GM18502 (cell line): ENCODE data around the gene BTG3.

Source experiments
- ATAC-seq: cut with Tn5 transposase; IDR thresholded peaks from one replicate; pipeline ENCODE4 v1.9.1; 2021; ENCODE audit warnings: mild to moderate bottlenecking; ENCODE audit not compliant: unreplicated experiment, poor library complexity

Gene BTG3

GRCh38 chr21:17597680-17598079 is 15.0 kb downstream of the BTG3 start:
- peak; percentile 47 for ATAC-seq

DNA sequence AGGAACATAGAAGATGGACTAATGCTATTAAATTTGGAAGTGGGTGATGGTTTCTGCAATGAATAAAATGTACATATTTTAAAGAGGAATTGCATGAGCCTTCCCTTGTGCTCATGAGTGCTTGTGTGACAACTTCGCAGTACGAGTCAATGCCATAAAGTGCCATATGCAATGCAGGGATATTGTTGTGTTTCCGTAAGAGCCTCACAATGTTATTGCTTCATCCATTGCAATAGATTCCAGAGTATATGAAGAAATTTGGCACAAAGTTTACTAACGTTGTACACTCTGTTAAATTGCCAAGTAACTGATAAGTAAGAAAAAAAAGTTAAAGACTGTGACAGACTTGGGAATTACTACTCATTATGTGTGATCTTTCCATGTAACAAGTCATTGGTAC is 22.3 kb downstream of the BTG3 start:
- no peak for ATAC-seq

- no peak for ATAC-seq
Measured at GRCh38 chr21:17585875-17586450, 26.7 kb downstream of the BTG3 start.

GRCh38 chr21:17583898-17584297 is 28.8 kb downstream of the BTG3 start:
- no peak for ATAC-seq

- no peak for ATAC-seq
Measured at GRCh38 chr21:17580319-17580718, 32.4 kb downstream of the BTG3 start.

DNA sequence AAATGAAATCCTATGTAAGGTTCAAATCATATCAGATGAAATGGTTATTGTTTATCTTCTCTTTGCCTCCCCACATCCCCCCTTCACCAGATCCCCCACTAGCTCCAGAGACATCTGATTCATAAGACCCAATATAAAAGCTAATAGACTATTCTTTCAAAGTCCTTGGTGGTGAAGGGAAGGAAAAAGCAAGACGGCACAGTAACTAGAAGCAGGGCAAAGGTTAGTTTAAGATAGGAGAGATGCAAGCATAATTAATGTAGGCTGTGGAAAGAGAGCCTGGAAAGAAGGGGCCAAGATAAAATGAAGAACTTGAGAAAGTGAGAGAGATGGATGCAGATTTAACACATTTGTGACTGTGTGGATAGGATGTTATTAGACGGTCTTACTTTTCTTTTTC is 33.8 kb downstream of the BTG3 start:
- no peak for ATAC-seq

- no peak for ATAC-seq
Measured at GRCh38 chr21:17578162-17578561, 34.5 kb downstream of the BTG3 start.

- ATAC-seq, result no peak
Measured at GRCh38 chr21:17577701-17578100, 35.0 kb downstream of the BTG3 start.

- ATAC-seq, result no peak
Measured at GRCh38 chr21:17576080-17576835, 36.4 kb downstream of the BTG3 start.

DNA sequence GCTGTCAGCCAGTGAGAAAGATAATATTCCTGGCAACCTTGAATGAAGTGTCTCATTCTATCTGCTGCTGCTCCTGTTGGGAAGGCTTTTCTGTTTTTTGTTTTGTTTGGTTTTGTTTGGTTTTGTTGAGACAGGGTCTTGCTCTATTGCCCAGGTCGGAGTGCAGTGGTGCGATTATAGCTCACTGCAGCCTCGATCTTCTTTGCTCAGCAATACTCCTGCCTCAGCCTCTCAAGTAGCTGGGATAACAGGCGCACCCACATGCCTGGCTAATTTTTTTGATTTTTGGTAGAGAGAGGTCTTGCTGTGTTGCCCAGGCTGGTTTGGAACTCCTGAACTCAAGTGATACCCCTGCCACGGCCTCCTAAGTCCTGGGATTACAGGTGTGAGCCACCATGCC is 37.6 kb downstream of the BTG3 start:
- no peak for ATAC-seq

- ATAC-seq, result no peak
Measured at GRCh38 chr21:17572431-17572830, 40.3 kb downstream of the BTG3 start.

GRCh38 chr21:17570786-17571185 is 41.9 kb downstream of the BTG3 start:
- ATAC-seq, result no peak

DNA sequence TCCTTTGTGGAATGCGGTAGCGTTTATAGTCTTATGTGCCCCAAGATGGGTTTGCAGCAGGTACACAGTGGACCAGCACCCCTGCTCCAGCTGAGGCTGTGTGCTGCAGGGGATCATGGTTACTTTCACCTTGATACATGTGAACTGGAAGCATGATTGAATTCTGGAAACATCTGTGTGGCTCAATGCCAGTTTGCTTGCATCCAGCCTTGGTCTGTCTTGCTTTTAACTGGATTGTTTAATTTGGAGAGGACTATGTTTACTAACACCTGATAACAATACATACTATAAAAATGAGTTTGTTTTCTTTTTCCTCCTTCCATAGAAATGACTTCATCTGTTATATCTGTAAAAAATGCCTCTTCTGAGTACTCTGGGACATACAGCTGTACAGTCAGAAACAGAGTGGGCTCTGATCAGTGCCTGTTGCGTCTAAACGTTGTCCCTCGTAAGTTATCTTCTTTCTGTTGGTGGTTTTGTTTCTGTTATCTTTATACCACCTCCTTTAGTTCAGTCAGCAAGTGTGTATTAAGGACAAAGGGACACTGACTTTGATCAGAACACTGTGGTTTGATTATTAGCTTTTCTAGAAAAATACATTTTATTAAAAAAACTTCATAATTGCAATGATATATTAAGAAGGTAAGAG is 52.2 kb downstream of the BTG3 start:
- no peak for ATAC-seq

GRCh38 chr21:17554679-17555465 is 57.8 kb downstream of the BTG3 start:
- ATAC-seq, result peak; percentile 44

GRCh38 chr21:17554120-17554519 is 58.6 kb downstream of the BTG3 start:
- ATAC-seq, result no peak

GRCh38 chr21:17552410-17552809 is 60.3 kb downstream of the BTG3 start:
- no peak for ATAC-seq

DNA sequence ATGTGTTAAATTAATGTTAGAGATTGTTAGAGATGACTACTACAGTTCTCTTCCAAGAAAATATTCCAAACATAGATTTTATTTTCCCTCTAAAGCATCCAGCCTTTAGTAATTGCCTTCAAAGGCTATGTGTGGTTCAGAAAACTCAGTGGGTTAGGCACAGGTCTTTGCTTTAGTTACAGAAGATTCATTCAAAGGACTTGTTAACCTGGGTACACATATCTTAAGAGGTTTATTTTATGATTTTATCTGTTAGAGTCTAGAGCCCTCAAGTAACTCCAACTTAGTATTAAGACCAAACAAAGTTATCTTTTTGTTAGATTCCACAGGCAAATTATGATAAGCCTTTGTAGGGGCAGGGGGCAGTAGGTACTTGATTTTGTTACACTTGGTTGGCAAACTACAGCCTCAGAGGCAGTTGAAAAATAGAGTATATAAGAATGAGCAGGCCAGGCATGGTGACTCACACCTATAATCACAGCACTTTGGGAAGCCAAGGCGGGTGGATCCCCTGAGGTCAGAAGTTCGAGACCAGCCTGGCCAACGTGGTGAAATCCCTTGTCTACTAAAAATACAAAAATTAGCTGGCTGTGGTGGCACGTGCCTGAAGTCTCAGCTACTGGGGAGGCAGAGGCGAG is 61.9 kb downstream of the BTG3 start:
- ATAC-seq, result no peak

DNA sequence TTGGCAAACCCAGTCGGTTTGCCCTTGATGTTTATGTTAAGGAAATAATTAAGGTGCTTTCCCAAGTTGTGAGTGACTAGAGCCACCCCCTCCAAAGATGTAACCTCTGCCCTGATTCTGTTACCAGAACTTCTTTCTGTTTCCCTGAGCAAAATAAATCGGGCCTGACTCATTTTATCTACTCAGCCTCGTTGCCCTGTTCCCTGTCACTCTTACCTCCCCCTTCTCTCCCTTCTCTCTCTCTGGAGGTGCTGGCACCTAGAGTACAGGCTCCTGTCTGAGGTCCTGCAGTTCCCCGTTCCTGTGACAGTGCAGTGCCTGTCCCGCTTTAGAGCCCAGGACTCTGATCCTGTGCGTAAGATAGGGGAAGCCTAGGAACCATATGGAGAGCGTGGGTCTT is 64.4 kb downstream of the BTG3 start:
- ATAC-seq, result no peak

- ATAC-seq, result no peak
Measured at GRCh38 chr21:17545007-17545406, 67.7 kb downstream of the BTG3 start.
